NCI-H345 treated with DMSO at 0.1 percent for 48 hours (cell line): ENCODE data around the gene DPP4.
"Not testable (repeated sequence)": the region's sequence is repeated elsewhere in the genome, so short reads cannot be mapped to it uniquely, and the experiment has no call there.

Experiments
- DNase-seq: peaks from one replicate; lab custom pipeline; 2025; ENCODE audit not compliant: unreplicated experiment; lab: John Stamatoyannopoulos, UW

The DPP4 gene

GRCh38 chr2:161992531-161992930 is 81.5 kb downstream of the DPP4 start:
- no peak for DNase-seq

DNA sequence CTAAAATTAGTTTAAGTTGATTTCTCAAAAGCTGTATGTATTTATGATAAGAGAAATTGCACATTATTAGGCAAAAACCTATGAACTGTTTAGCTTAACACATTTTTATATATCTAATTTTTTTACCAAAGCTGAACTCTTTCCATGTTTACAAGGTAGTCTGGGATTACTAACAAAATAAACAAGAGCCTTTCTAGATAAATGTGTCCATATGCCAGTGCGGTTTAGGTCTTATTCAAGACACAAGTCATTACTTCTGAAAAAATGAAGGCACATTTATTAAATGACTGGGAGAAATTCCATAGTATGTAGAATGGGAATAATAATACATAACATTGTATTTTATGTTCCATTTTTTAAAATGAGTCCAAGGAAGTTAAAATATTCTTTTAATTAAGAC is 82.0 kb downstream of the DPP4 start:
- no peak for DNase-seq

GRCh38 chr2:161990741-161991140 is 83.3 kb downstream of the DPP4 start:
- no peak for DNase-seq

GRCh38 chr2:161990036-161990435 is 84.0 kb downstream of the DPP4 start:
- DNase-seq: no peak

DNA sequence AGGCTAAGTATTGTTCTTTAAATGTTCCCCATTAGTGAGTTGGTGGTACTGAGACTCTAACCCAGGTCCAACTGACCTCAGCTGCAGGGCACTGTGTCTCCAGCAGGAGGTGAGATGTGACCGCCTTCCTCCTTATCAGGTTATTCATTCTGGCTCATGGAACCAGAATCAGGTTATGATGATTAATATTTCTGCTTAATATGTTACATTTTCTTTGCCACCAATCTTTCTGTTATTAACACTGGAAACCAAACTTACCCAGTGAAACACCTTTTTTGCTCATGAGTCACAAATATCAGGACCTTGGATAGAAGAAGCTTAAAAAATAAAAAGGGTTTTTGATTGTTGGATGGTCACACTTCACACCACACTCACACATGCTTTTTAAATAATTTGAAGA is 85.4 kb downstream of the DPP4 start:
- no peak for DNase-seq

GRCh38 chr2:161987311-161987710 is 86.7 kb downstream of the DPP4 start:
- no peak for DNase-seq

GRCh38 chr2:161983866-161984265 is 90.1 kb downstream of the DPP4 start:
- no peak for DNase-seq

DNA sequence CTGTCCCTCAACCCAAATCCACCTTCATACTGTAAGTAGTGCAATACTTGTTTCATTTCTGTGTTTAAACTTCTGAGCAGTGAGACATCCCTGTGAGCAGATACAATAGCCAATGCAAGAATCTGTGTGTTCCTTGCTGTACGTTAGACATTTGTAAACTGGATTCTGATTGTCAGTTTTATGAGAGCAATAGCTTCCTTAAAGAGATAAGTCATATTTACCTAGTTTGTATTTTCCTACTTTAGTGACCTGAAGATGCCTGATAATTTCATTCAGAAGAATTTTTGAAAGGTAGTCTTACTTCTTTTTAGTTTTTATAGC is 90.7 kb downstream of the DPP4 start:
- DNase-seq: no peak

DNA sequence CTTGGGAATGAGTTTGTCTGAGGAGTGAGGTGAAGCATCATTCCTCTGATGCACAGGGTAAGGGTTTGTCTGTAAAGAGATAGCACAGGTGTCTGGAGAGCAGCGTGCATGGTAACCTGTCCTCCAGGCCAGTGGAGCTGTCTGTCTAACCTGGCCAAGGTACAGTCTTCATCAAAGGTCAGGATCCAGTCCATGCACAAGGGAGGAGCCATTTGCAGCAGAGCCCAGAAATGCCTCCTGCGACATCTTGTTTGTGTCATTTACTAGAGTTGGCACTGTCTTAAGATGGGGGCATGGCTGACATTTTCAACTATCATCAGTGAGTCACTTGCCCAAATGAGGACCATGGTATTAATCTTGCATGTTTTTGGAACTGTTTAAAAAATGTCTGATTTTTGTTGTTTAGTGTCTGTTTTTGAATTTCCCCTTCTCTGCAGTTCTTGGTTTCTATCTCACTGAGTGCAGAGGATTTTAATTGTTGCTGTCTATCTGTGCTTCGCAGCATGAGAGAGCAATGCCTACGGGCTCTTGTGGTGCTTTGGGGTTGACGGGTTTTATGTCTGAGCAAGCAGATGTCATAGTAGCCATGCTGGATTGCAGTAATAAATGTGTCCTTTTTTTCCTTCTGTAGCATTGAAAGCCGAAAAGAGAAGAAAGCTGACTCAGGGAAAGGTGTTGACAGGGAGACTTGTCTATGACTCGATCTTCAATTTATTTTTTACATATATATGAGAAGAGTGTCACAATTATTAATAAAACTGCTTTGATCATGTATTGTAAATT is 91.3 kb downstream of the DPP4 start:
- no peak for DNase-seq

DNA sequence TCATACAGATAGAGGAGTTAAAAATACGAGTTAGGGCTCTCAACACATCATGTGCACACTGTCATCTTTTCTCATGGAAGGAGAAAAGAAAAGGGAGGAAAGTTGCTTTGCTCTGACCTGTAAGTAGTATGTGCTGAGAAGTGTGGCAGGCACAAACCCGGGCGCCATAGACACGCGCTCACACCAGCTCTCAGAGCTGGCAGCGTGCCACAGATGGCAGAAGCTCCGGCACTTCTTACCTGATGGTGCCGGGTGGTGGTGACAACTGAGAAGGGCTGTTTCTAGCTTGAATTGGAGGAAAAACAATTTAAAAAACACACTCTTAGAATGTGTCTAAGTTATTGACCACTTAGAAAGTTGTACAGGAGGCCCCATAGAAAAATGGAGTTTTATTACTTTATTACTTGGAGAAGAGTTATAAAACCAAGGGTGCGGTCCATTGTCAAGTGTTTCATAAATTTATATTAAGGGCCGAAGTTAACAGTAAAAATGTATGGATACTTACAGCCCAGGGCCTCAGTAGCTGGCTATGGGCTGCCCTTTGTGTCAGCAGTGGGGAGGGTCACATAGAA is 92.2 kb downstream of the DPP4 start:
- no peak for DNase-seq

DNA sequence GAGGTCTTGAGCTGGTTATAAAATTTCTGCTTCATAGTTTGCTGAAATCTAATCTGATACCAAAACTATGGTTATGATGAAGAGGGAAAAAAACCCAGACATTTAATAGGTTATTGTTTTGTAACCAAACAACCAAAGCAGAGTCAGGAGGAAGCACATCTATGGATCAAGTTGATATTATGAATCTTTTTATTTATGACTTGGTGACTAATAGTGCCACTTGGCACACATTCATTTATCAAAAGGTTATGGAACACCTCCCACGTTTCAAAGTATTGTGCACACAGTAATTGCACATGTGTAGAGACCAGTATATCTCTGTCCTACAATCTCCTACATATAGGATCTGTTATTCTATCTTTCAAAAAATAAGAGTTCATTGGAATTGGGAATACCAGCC is 93.0 kb downstream of the DPP4 start:
- DNase-seq: no peak

DNA sequence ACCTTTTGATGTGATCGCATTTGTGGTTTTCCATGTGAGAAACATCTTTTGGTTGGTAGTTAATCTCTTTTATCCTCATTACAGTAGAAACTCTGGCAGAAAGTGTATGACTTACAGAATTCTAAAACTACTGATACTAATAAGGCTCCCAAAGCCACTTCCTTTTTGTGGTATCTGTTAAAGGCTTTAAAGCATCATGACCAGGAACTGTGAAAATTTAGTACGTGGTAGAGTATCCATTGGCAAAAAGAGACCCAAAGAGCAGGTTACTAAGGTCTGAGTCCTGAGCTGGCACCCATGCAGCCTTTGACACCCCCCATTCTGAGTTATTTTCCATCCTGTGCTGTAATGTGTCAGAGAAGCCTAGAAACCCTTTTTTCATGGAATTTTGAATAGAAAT is 94.5 kb downstream of the DPP4 start:
- DNase-seq: no peak

DNA sequence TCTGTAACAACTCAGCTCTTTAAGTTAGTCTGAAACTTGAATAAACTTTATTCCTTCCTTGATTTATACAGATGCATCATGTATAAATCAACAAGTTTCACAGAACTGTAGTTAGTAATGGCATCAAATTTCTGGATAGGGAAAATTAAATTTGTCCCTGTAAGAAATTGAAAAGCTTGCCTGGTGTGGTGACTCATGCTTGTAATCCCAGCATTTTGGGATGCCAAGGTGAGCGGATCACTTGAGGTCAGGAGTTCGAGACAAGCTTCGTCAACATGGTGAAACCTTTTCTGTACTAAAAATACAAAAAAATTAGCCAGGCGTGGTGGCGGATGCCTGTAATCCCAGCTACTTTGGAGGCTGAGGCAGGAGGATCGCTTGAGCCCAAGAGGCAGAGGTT is 96.1 kb downstream of the DPP4 start:
- DNase-seq: not testable (repeated sequence)

DNA sequence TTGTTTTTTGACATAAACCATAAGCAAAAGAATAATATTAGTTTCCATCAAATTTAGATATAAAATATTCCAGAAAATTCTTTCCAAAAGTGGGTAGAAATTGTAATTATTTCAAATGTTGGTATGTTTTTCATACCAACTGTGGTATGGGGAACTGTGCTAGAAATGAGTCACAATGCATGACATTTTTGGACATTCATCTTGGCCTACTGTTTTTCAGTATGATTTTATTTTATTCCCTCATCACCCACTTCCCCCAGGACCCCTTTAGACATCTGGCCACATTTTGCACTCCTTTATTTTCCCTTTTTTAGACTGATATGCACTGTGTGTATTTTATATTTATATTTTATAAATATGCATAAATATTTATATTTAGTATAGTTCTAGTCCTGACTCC is 97.1 kb downstream of the DPP4 start:
- DNase-seq: no peak

GRCh38 chr2:161976295-161976694 is 97.7 kb downstream of the DPP4 start:
- DNase-seq: no peak

DNA sequence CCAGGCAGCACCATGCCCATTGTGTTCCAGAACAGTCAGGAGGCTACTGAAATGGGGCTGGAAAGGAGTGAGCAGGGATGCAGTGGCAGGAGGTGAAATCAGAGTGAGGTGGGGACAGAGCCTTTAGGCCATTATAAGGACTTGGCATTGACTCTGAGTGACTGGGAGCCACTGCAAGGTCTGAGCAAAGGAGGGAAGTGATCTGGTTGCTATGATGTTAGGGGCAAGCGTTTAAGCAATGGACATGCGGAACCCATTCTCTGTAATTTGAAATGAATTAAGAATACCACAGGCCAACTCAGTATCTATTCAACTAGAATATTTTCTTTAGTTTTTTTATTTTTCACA is 98.2 kb downstream of the DPP4 start:
- no peak for DNase-seq

DNA sequence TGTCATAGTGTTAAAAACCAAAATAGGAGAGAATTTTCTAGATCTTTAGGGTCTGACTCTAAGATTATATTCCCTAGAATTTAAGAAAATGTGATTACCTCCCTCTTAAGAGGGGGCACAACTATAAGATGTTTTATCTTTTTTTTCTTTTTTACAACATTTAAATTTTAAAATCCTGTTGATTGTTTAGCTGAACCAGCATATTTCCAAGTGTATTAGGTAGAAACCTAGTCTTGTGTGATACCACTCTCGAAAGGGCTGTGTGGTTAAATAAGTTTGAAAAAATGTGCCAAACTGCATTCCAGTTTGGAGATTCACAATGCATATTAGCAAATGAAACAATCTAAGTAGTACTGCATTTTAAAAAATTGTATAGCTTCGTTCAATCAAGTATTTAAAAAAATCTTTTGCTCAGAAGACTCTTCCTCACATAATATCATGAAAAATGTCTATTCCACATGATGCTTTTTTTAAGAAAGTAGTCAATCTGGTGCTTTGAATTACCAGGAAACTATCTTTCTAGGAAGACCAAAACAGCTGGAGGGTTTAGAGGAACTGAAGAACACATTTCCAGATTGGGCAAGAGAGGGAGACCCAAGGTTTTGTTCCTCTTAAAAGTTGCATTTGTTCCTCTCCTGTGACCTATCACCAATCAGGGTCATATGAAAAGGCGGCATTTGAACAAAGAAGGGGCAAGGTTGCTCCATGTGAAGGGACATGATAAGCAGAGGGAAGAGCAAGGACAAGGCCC is 98.8 kb downstream of the DPP4 start:
- no peak for DNase-seq

DNA sequence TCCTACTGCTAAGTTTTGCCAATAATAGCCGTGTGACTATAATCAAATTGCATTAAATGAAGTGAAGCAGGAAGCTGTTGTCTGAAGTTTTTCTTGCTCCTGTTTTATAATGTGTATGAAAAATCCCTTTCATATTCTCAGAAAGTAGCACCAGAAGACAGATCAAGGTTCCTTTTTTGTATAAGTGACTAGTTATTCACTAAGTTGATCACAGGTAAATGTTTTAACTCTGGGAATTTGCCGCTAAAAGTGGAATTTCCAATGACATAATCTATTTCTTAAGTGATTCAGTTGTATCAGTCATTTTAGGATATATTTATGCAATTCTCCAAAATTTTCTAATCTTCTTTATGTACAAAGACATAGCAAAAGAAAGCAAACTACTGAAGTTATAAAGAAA is 99.6 kb downstream of the DPP4 start:
- no peak for DNase-seq

GRCh38 chr2:161972866-161973265 is 101.1 kb downstream of the DPP4 start:
- DNase-seq: no peak

DNA sequence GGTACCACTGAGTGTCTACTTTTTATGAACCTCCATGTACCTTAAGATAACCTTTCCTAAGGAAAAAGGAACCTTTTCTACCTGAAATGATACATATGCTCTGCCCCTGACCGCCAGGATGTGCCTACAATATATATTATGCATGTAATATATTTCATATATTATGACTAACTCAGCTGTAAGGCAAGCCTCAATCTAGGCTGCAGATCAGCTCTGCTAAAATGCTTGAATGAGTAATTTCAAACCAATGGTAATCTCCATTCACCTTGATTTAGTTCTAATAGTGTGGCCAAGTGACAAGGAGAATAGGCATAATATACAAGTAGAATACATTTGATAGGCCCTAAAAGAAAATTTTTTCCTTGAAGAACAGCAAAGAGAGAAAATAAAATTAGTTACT is 101.8 kb downstream of the DPP4 start:
- no peak for DNase-seq

- DNase-seq: no peak
Observed at GRCh38 chr2:161971551-161971950, 102.5 kb downstream of the DPP4 start.

DNA sequence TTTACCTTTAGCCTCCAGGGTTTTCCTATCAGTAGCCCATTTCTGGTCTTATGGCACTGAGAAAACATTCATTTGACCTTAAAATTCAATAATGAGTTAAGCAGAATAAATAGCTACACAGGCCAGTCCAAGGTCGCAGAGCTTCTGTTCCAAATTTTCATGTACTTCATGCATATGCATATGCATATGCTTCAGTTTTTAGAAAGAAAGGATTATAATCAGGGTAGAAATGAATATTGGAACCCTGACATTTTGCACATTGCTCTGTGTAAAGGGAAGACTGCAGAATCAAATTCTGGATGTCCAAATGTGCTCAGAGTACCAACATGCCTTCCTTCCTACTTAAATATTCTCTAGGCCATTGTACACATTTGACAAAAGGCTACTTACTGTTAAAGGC is 104.9 kb downstream of the DPP4 start:
- no peak for DNase-seq

GRCh38 chr2:161965994-161966393 is 108.0 kb downstream of the DPP4 start:
- DNase-seq: no peak
